Calu3 (cell line): ENCODE results near the gene RBM39. TPM values are rescaled to one million over a fixed set of nuclear protein-coding genes. Genes with fewer than 3 reads are reported as not detected.

Source experiments
- BruUV-seq: library from RNA; stranded (reverse); fragments of 400-500 nt; replicated peaks from 2 replicates; lab custom pipeline; 2021; lab: Mats Ljungman, UMichigan
- CTCF ChIA-PET: fragments of 300-600 bp; sonication (Branson Sonifier 250); formaldehyde crosslinking; loops from one replicate; lab custom pipeline; 2022; ENCODE audit warnings: antibody characterized with exemption; lab: Charles Lee
- DNase-seq: peaks from one replicate; pipeline ENCODE4 v3.0.0; 2022
- H3K27ac Mint-ChIP-seq: one replicate; pipeline ENCODE4 v1.8.0; 2022; ENCODE audit warnings: mixed read lengths; ENCODE audit not compliant: unreplicated experiment
- H3K27me3 Mint-ChIP-seq: one replicate; pipeline ENCODE4 v1.8.0; 2022; ENCODE audit warnings: mixed read lengths; ENCODE audit not compliant: unreplicated experiment
- H3K36me3 Mint-ChIP-seq: one replicate; pipeline ENCODE4 v1.8.0; 2022; ENCODE audit warnings: mild to moderate bottlenecking, moderate library complexity, mixed read lengths; ENCODE audit not compliant: insufficient read depth, unreplicated experiment
- H3K4me1 Mint-ChIP-seq: one replicate; pipeline ENCODE4 v1.8.0; 2022; ENCODE audit warnings: mild to moderate bottlenecking, low read depth, mixed read lengths; ENCODE audit not compliant: unreplicated experiment
- H3K4me3 Mint-ChIP-seq: one replicate; pipeline ENCODE4 v1.8.0; 2022; ENCODE audit warnings: mild to moderate bottlenecking, low read depth, moderate library complexity, mixed read lengths; ENCODE audit not compliant: unreplicated experiment
- H3K9me3 Mint-ChIP-seq: one replicate; pipeline ENCODE4 v1.8.0; 2022; ENCODE audit warnings: low read depth, mixed read lengths; ENCODE audit not compliant: unreplicated experiment
- CTCF ChIP-seq: fragments of 200-600 bp; IDR thresholded peaks from one replicate; pipeline ENCODE4 v1.8.0; 2022; ENCODE audit warnings: antibody characterized with exemption; ENCODE audit not compliant: unreplicated experiment
- intact Hi-C: fragments of 100-400 bp; cut with micrococcal nuclease; formaldehyde crosslinking; loops from one replicate; pipeline ENCODE4 v1.10.0; 2022; ENCODE audit not compliant: unreplicated experiment
- total RNA-seq: library from RNA; stranded (reverse); gene quantifications from 2 replicates; pipeline ENCODE4 v1.2.3, GENCODE V29; 2022

Gene RBM39
- total RNA-seq, 1 experiment from 2014 or later: 479 TPM

GRCh38 chr20:35743693-35744491, 1.8 kb upstream of the RBM39 start:
- intact Hi-C loops: loop anchor here (2.0 kb wide), 2 partner anchors 25 to 79 kb away; partner anchors contain the start of genes CPNE1 and RBM12
- Mint-ChIP-seq H3K4me1 (peaks cover 26% of the 10 kb centered on the region), H3K9me3 (no peaks in the 10 kb centered on the region), H3K36me3 (peaks cover 45% of the 10 kb centered on the region), H3K27me3 (no peaks in the 10 kb centered on the region), H3K27ac (peak overlapping the region; percentile 100), H3K4me3 (peak overlapping the region; percentile 80)
- DNase-seq: no peak
- CTCF ChIA-PET: interaction anchor here (0.6 to 1.8 kb wide), 7 partner anchors 7 to 305 kb away, joined by 3 to 9 read pairs (median 4); no protein-coding TSS in a partner anchor
- TF ChIP-seq CTCF: no peak
- BruUV-seq: no TSS peak

- TSS peak; percentile 97 for BruUV-seq
- CTCF ChIA-PET: interaction anchor here (0.5 to 1.8 kb wide), 23 partner anchors 8 to 1132 kb away, joined by 3 to 13 read pairs (median 4); partner anchors contain the start of genes ERGIC3, NFS1, PHF20 and ROMO1
- Mint-ChIP-seq H3K4me3 (peak overlapping the region; percentile 80), H3K27me3 (no peaks in the 10 kb centered on the region), H3K4me1 (peaks cover 35% of the 10 kb centered on the region), H3K9me3 (no peaks in the 10 kb centered on the region), H3K27ac (peak overlapping the region; percentile 100), H3K36me3 (peaks cover 55% of the 10 kb centered on the region)
- TF ChIP-seq CTCF: no peak
- no peak for DNase-seq
- intact Hi-C loops: loop anchor here (2.0 kb wide), 2 partner anchors 26 to 78 kb away; partner anchors contain the start of genes CPNE1 and RBM12
Observed at GRCh38 chr20:35742741-35743523, 872 bp upstream of the RBM39 start.

- peaks cover 47% of the 10 kb centered on the region for H3K4me1 Mint-ChIP-seq
- CTCF ChIA-PET: interaction anchor here (0.6 to 1.7 kb wide), 9 partner anchors 9 to 347 kb away, joined by 3 to 8 read pairs (median 4); no protein-coding TSS in a partner anchor
- DNase-seq: peak; percentile 60
- peaks cover 89% of the 10 kb centered on the region for H3K36me3 Mint-ChIP-seq
- H3K27me3 Mint-ChIP-seq: no peaks in the 10 kb centered on the region
- no TSS peak for BruUV-seq
- intact Hi-C loops: loop anchor here (2.0 kb wide), 2 partner anchors 31 to 145 kb away; no protein-coding TSS in a partner anchor
- TF ChIP-seq CTCF: no peak
- peak overlapping the region; percentile 80 for H3K4me3 Mint-ChIP-seq
- H3K27ac Mint-ChIP-seq: peak overlapping the region; percentile 100
- no peaks in the 10 kb centered on the region for H3K9me3 Mint-ChIP-seq
Observed at GRCh38 chr20:35739294-35740163, 2.5 kb downstream of the RBM39 start.
